K562 (cell line): ENCODE data around the gene MYH15. TPM values are rescaled to one million over a fixed set of nuclear protein-coding genes. Genes with fewer than 3 reads are reported as not detected.

ENCODE experiments used
- ATAC-seq: fragments of 200-7000 bp; cut with Tn5 transposase; 3 replicates; pipeline ENCODE4 v1.9.1; 2020; ENCODE audit warnings: moderate library complexity
- BruUV-seq: library from RNA; stranded (reverse); fragments of 400-500 nt; replicated peaks from 2 replicates; lab custom pipeline; 2021; lab: Mats Ljungman, UMichigan
- CTCF ChIA-PET: fragments of 300-600 bp; formaldehyde crosslinking; extraction: SDS; loops from one replicate; lab custom pipeline; 2021; ENCODE audit warnings: low intra/inter-chr PET ratio; lab: Yijun Ruan, JAX
- POLR2A ChIA-PET: fragments of 300-600, 350-650 bp; sonication (Branson Sonifier 250); formaldehyde crosslinking; extraction: SDS; loops from one replicate; lab custom pipeline; 2021; ENCODE audit warnings: antibody characterized with exemption, inconsistent platforms; lab: Yijun Ruan, JAX
- DNase-seq, 4 experiments: peaks; one replicate each; pipeline versions ENCODE4 v3.0.0 to v3.0.0-alpha.2; 2011 to 2018; ENCODE audit warnings: low spot score in 3 of 4, mixed read lengths in 3 of 4; ENCODE audit errors: extremely low read depth in 1 of 4
- FAIRE-seq: peaks from 2 replicates; lab custom pipeline; 2011; peaks lifted over from hg19 to GRCh38; lab: Jason Lieb, UNC
- H2AFZ ChIP-seq: 2 replicates; pipeline ENCODE4 v1.6.0; 2011; ENCODE audit warnings: low read depth, low read length, control low read depth, inconsistent platforms
- H3K27ac ChIP-seq: fragments of 200-600 bp; 3 replicates; pipeline ENCODE4 v1.8.0; 2011; ENCODE audit warnings: low read depth, mild to moderate bottlenecking, control low read depth, inconsistent platforms, low read length, moderate library complexity, mixed read lengths; ENCODE audit errors: extremely low read depth
- H3K27me3 ChIP-seq, 2 experiments: fragments of 300-600 bp in 1 of 2; 2 replicates in 1 of 2; 3 replicates in 1 of 2; pipeline versions ENCODE4 v1.6.0 to v1.8.0; 2011; ENCODE audit warnings: inconsistent platforms in 2 of 2, low read length in 2 of 2, mild to moderate bottlenecking in 1 of 2, mixed read lengths in 1 of 2, moderate library complexity in 1 of 2; ENCODE audit not compliant: control insufficient read depth in 2 of 2, insufficient read depth in 2 of 2
- H3K36me3 ChIP-seq: fragments of 300-600 bp; 3 replicates; pipeline ENCODE4 v1.8.0; 2011; ENCODE audit warnings: mild to moderate bottlenecking, low read length, inconsistent platforms; ENCODE audit not compliant: control insufficient read depth, insufficient read depth
- H3K4me1 ChIP-seq, 2 experiments: fragments of 200-600 bp in 1 of 2; replicated peaks in 1 of 2; 2 replicates in 1 of 2; 3 replicates in 1 of 2; pipeline versions ENCODE4 v1.5.1 to v1.8.0; 2011; ENCODE audit warnings: inconsistent platforms in 2 of 2, low read length in 2 of 2, mild to moderate bottlenecking in 1 of 2, mixed read lengths in 1 of 2, moderate library complexity in 1 of 2; ENCODE audit not compliant: control insufficient read depth in 2 of 2, insufficient read depth in 2 of 2
- H3K4me2 ChIP-seq: 2 replicates; pipeline ENCODE4 v1.6.1; 2011; ENCODE audit warnings: low read length, control low read depth, inconsistent platforms, mixed read lengths; ENCODE audit not compliant: insufficient read depth
- H3K4me3 ChIP-seq: fragments of 200-600 bp; sonication (generic), shearing (Covaris generic); 2 replicates; pipeline ENCODE4 v1.5.1; 2016; ENCODE audit warnings: control low read depth, inconsistent platforms
- H3K79me2 ChIP-seq: fragments of 200-600 bp; 3 replicates; pipeline ENCODE4 v1.8.0; 2011; ENCODE audit warnings: low read length, inconsistent platforms; ENCODE audit not compliant: control insufficient read depth, insufficient read depth
- H3K9ac ChIP-seq, 2 experiments: 2 replicates each; pipeline versions ENCODE4 v1.6.0 to v1.6.1; 2011; ENCODE audit warnings: low read depth in 2 of 2, low read length in 2 of 2, control low read depth in 1 of 2, inconsistent platforms in 1 of 2, mild to moderate bottlenecking in 1 of 2, mixed read lengths in 1 of 2; ENCODE audit not compliant: insufficient read depth in 1 of 2
- H3K9me1 ChIP-seq: one replicate; pipeline ENCODE4 v1.6.0; 2011; ENCODE audit warnings: inconsistent platforms, mild to moderate bottlenecking, low read length, moderate library complexity; ENCODE audit not compliant: control insufficient read depth, insufficient read depth
- H3K9me3 ChIP-seq: replicated peaks from 2 replicates; pipeline ENCODE4 v1.5.1; 2011; ENCODE audit warnings: low read depth, low read length, inconsistent platforms; ENCODE audit not compliant: control insufficient read depth, insufficient read depth
- H4K20me1 ChIP-seq: replicated peaks from 2 replicates; pipeline ENCODE4 v1.6.1; 2011; ENCODE audit warnings: low read length, inconsistent platforms, mixed read lengths; ENCODE audit not compliant: control insufficient read depth, insufficient read depth
- FIP1L1 ChIP-seq: fragments of 200-400 bp; formaldehyde crosslinking; IDR thresholded peaks from 2 replicates; pipeline ENCODE4 v1.6.1; 2018; ENCODE audit warnings: mild to moderate bottlenecking, low read depth, low read length; ENCODE audit not compliant: poor library complexity, severe bottlenecking
- FOXJ3 ChIP-seq: sonication (generic); formaldehyde crosslinking; IDR thresholded peaks from 2 replicates; pipeline ENCODE4 v1.4.0; 2020; ENCODE audit warnings: mild to moderate bottlenecking, missing genetic modification reagents
- MAFG ChIP-seq: fragments of 450-650 bp; conservative IDR thresholded peaks from 2 replicates; pipeline ENCODE4 v1.6.1; 2016; ENCODE audit warnings: missing genetic modification characterization, missing compliant biosample characterization
- TFAM ChIP-seq: fragments of 250-450 bp; sonication (Bioruptor Pico); conservative IDR thresholded peaks from 2 replicates; pipeline ENCODE4 v1.5.0; 2021; ENCODE audit warnings: mild to moderate bottlenecking, moderate library complexity
- WGBS: fragments of 100-300 bp; shearing (Covaris generic); methylation state at CpG from one replicate; pipeline ENCODE4 v1.1.6; 2016; ENCODE audit warnings: low coverage, mixed read lengths; ENCODE audit not compliant: insufficient coverage; ENCODE audit errors: missing lambda C conversion rate; 5-methylcytosine and 5-hydroxymethylcytosine counted together
- in situ Hi-C: fragments of 300-500 bp; cut with MboI; formaldehyde crosslinking; loops from 4 replicates; pipeline ENCODE4 v1.15.0; 2018; ENCODE audit warnings: inconsistent platforms, mixed read lengths
- intact Hi-C: fragments of 100-400 bp; cut with micrococcal nuclease; formaldehyde crosslinking; loops from 2 replicates; pipeline ENCODE4 v1.14.2; 2022
- polyA plus RNA-seq, 8 experiments: library from polyadenylated mRNA; depleted of rRNA in 4 of 8; stranded (reverse) in 5 of 8; unstranded in 3 of 8; fragments of >200 nt; fragmentation: Nextera tagmentation in 2 of 8; fragmentation: Illumina TruSeq in 1 of 8; extraction: Ambion mirVana in 2 of 8; extraction: Trizol in 1 of 8; gene quantifications; 2 replicates each; pipeline versions ENCODE4 v1.2.1 to v1.2.3, GENCODE V29; 2011 to 2014; ENCODE audit warnings: inconsistent platforms in 1 of 8, missing spikeins in 1 of 8
- total RNA-seq, 7 experiments: library from RNA; depleted of rRNA in 6 of 7; stranded (reverse); fragments of >200 nt in 6 of 7; fragmentation: Illumina TruSeq in 2 of 7; extraction: Trizol in 2 of 7; gene quantifications; 2 replicates each; pipeline versions ENCODE4 v1.2.1 to v1.2.3, GENCODE V29; 2011 to 2021; ENCODE audit warnings: low replicate concordance in 1 of 7
- TF ChIP-seq, protein P1 (sequence below): fragments of 450-650 bp; IDR thresholded peaks from 2 replicates; pipeline ENCODE4 v1.6.1; 2017; ENCODE audit warnings: antibody characterized with exemption
- TF ChIP-seq, protein P2 (sequence below): fragments of 450-650 bp; IDR thresholded peaks from 2 replicates; pipeline ENCODE4 v1.6.1; 2016; ENCODE audit warnings: low read depth, mild to moderate bottlenecking, moderate library complexity

MYH15 gene
- total and polyA plus RNA-seq, 9 of the 15 experiments (the other 6 are each of a cell fraction or from before 2014, with no cell fraction given), result 0.03 to 0.29 (median 0.12) TPM

DNA sequence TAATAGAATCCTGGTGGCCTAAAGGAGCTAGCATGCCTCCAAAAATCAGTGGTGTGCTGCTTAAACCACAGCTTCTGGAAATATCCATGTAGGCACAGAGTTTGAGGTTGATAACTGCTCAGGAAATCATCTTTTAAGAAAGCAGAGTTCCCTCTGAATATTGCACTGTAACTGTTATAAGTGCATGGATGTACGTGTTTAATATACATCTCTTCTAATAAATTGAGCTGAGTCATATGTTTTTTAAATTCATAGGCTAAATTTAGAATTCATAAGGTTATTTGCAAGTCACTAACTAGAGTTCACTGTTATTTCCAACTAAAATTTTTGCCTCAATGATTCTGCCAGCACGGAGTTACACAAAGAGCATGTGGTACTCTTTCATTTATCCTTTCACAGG is 68.9 kb downstream of the MYH15 start:
- no peaks in the 10 kb centered on the region for H3K79me2 ChIP-seq
- H3K27ac ChIP-seq, result no peak overlapping the region
- 0% methylated on average over 2 of the region's 2 CpGs for WGBS
- in situ Hi-C loops, result no loop called here
- DNase-seq (no peak), ATAC-seq (no peak), FAIRE-seq (no peak)
- no TSS peak for BruUV-seq
- no peak overlapping the region for H3K4me3 ChIP-seq
- H3K9me3 ChIP-seq, result no peaks in the 10 kb centered on the region
- H4K20me1 ChIP-seq, result no peaks in the 10 kb centered on the region
- no peaks in the 10 kb centered on the region for H3K27me3 ChIP-seq
- no peak overlapping the region for H2AFZ ChIP-seq
- H3K9me1 ChIP-seq, result no peaks in the 10 kb centered on the region
- intact Hi-C loops, result no loop called here
- ChIA-PET CTCF (no interaction called here), POLR2A (no interaction called here)
- no peak overlapping the region for H3K9ac ChIP-seq
- TF ChIP-seq TFAM (CRISPR knock-in tag) (no peak), FOXJ3 (CRISPR knock-in tag) (no peak), MAFG (peak; percentile 16; the same call in 1 of the 2 replicates), FIP1L1 (no peak)
- TF ChIP-seq, protein P1, sequence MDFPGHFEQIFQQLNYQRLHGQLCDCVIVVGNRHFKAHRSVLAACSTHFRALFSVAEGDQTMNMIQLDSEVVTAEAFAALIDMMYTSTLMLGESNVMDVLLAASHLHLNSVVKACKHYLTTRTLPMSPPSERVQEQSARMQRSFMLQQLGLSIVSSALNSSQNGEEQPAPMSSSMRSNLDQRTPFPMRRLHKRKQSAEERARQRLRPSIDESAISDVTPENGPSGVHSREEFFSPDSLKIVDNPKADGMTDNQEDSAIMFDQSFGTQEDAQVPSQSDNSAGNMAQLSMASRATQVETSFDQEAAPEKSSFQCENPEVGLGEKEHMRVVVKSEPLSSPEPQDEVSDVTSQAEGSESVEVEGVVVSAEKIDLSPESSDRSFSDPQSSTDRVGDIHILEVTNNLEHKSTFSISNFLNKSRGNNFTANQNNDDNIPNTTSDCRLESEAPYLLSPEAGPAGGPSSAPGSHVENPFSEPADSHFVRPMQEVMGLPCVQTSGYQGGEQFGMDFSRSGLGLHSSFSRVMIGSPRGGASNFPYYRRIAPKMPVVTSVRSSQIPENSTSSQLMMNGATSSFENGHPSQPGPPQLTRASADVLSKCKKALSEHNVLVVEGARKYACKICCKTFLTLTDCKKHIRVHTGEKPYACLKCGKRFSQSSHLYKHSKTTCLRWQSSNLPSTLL, result no peak
- TF ChIP-seq, protein P2, sequence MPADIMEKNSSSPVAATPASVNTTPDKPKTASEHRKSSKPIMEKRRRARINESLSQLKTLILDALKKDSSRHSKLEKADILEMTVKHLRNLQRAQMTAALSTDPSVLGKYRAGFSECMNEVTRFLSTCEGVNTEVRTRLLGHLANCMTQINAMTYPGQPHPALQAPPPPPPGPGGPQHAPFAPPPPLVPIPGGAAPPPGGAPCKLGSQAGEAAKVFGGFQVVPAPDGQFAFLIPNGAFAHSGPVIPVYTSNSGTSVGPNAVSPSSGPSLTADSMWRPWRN, result no peak
- no peaks in the 10 kb centered on the region for H3K4me1 ChIP-seq
- no peak overlapping the region for H3K4me2 ChIP-seq
- no peaks in the 10 kb centered on the region for H3K36me3 ChIP-seq
